HG03442 (cell line): Measurements from ENCODE around the gene RHOU.
"Not testable (repeated sequence)": the region's sequence is repeated elsewhere in the genome, so short reads cannot be mapped to it uniquely, and the experiment has no call there.

Experiments
- ATAC-seq: cut with Tn5 transposase; IDR thresholded peaks from one replicate; pipeline ENCODE4 v1.9.1; 2021; ENCODE audit warnings: mild to moderate bottlenecking, moderate library complexity; ENCODE audit not compliant: unreplicated experiment

RHOU gene

DNA sequence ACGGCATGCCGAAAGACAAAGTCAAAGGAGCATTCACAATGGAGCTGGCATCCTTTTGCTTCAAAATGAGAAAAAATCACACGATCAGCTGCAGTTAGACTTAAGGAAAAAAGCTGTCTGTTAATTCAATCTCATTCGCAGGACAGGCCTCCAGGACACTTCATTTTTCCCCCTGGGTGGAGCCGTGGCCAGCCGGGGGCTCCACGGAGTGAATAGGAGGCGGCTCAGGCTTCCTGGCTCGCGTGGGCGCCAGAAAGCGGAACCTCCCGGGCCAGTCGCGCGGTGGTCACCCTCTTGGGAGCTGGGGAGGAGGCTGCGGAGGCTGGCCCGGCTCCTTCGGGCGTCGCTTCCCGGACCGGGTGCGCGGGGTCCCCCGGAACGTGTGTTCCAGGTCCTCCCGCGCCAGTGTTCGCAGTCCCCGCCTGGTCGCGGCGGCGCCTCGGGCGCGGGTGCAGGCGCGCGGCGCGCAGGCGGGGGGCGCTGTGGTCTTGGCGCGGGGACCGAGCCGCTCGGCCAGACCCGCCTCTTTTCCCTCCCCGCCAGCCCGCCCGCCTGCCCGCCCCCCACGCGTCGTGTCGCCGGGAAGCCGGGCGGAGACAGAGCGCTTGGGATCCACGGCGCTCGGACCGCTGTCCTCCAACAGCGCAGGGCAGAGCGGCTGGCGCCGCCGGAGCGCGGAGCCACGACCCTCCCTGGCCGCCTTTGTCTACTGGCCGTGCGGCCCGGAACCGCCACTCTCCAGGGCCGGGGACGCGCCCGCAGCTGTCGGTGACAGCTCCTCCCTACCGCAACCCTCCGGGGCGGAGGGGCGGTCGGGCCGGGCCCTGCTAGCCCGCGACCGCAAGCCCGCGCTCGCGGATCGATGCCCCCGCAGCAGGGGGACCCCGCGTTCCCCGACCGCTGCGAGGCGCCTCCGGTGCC is at the start of gene RHOU:
Gene RHOU (plus strand): TSS at position 599 of the 921 bp plus-strand sequence. CDS start 264 bp downstream, at position 863.
- ATAC-seq = peak; percentile 42

DNA sequence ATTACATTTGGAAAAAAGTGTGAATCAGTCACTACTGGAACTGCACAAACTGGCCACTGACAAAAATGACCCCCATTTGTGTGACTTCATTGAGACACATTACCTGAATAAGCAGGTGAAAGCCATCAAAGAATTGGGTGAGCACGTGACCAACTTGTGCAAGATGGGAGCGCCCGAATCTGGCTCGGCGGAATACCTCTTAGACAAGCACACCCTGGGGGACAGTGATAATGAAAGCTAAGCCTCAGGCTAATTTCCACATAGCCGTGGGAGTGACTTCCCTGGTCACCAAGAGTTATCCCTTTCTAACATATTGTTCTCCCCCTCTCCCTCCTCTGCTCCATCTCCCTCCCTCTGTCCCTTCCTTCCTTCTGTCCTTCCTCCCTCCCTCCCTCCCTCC is 47.7 kb upstream of the RHOU start:
- no peak for ATAC-seq

DNA sequence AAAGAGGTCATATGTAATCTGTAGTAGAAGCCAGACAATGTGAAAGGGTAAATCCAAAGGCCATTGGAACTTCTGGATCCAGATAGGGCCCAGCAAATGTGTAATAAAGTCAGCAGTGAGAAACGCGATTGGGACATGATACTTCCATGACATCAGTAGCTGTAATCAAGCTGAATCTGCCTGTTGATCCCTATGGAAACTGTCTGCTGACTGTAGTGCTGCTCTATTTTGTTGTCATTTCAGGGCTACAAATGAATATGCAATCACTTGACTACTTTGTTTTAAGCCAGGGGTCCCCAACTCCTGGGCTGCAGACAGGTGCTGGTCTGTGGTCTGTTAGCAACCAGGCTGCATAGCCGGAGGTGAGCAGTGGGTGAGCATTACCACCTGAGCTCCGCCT is 46.0 kb upstream of the RHOU start:
- ATAC-seq = no peak

DNA sequence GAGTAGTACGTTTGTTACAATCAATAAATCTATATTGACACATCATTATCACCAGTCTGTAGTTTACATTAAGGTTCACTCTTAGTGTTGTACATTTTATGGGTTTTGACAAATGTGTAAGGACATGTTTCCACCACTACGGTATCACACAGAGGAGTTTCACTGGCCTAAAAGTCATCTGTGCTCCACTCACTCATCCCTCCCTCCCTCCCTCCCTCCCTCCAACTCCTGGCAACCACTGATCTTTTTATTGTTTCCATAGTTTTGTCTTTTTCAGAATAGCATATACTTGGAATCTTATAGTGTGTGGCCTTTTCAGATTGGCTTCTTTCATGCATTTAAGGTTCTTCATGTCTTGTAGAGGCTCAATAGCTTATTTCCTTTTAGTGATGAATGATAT is 44.1 kb upstream of the RHOU start:
- no peak for ATAC-seq

DNA sequence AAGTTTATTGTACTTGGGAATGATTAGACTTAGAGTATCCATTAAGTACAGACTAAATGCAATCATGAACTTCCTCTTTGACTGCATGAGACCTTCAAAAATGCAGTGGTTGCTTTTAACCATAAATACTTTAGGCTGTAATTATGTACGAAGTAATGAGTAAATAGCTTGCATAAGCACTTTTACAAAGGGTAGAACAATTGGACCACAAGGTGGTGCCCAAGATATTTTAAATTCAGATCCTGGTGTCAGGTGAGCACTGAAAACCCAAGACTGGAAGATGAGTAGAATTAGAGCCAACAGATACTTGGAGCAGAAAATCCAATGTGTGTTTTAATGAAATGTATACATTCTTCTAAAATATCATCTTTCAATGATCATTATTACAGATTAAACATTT is 43.4 kb upstream of the RHOU start:
- no peak for ATAC-seq

DNA sequence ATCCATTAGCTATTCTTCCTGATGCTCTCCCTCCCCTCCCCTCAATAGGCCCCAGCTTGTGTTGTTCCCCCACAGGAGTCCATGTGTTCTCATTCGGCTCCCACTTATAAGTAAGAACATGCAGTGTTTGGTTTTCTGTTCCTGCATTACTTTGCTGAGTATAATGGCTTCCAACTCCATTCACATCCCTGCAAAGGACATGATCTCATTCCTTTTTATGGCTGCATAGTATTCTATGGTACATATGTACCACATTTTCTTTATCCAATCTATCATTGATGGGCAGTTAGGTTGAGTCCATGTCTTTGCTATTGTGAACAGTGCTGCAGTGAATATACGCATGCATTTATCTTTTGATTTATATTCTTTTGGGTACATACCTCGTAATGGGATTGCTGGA is 40.8 kb upstream of the RHOU start:
- ATAC-seq = not testable (repeated sequence)

DNA sequence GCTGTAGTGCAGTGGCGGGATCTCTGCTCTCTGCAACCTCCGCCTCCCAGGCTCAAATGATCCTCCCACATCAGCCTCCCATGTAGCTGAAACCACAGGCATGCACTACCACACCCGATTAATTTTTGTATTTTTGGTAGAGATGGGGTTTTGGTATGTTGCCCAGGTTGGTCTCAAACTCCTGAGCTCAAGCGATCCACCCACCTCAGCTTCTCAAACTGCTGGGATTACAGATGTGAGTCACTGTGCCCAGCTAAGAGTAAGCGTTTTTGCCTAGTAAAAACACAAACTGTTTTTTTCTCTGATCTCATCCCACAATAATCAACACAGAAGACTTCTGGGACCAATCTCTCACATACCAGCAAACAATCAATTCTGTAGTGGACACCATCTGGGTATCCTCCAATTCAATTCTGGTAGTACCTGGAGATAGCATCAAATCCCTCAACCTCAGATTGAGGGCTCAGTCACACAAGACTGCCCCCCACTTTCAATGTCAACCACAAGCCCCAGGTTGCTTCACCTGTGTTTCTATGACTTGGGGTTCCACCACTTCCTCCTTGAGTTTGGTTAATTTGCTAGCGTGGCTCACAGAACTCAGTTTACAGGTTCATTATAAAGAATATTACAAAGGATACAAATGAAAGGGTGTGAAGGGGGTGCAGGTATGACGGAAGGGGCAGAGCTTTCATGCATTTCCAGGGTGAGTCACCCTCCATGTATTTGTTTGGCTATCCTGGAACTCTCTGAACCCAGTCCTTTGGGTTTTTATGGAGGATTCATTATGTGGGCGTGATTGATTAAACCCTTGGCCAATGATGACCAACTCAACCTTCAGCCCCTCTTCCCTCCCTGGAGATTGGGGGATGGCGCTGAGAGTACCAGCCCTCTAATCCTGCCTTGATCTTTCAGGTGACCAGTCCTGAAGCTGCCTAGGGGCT is 40.0 kb upstream of the RHOU start:
- ATAC-seq = no peak

DNA sequence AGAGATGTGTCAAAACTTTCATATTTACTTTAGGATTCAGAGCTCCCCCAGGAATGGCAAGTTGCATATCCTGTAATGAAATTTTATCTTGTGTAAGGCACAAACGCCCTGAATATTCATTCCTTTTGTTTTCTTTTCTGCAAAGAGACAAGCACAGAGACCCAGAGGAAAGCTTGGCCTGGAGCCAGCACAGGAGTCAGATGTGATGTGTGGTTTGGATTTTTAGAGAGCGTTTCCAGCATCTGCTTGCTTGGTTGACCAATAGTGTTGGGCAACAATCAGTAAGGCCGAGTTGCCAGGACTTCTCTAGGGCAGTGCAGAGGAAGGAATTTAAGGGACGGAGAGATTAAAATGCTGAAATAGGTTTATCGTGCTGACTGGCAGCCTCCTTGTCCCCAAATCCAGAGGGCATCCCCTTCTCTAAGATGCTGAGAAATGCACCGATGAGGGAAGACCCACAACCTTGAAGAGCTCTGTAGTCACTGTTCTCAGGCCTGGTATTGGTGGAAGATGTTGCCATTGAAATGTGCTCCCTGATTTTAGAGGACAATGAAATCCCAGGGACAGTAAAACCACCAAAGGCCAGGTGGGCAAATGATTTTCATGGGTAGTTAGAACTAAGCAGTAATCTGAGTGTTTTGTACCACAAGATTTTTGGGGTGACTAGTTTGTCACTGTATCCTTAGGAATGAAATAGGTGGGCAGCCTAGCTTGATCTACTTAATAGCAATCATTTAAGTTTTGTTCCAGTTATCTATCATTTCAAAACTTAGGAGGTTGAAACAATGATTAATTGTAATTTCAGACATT is 37.9 kb upstream of the RHOU start:
- no peak for ATAC-seq

DNA sequence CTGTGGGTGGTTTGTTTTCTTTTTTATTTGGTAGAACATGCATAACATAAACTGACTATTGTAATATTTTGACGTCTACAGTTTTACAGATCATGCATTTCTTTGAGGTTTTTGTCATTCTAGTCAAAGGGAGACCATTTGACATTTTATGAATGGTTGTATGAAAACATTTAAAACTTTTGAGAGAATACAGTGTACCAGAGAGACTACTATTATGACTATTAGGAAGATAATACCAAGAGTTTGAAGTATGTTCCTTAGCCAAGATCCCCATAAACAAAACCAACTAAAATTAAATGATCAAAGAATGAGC is 37.3 kb upstream of the RHOU start:
- no peak for ATAC-seq

DNA sequence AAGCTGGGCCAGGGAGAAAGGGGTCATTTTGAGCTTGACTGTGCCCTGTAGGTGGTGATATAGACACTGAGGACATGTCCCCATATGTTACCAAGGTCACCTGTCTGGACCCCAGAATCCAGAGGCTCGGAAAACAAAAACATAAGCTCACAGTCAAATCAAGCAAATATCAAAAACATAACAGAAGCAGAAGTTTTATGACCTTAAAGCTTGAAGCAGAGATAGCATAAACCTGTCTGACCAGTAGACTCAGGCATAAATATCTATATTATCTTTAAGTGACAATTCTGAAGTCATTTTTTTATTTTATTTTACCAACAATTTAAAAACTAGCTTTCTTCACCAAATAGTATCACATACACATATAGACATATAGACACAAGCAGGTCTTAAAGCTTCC is 32.8 kb upstream of the RHOU start:
- ATAC-seq = no peak

DNA sequence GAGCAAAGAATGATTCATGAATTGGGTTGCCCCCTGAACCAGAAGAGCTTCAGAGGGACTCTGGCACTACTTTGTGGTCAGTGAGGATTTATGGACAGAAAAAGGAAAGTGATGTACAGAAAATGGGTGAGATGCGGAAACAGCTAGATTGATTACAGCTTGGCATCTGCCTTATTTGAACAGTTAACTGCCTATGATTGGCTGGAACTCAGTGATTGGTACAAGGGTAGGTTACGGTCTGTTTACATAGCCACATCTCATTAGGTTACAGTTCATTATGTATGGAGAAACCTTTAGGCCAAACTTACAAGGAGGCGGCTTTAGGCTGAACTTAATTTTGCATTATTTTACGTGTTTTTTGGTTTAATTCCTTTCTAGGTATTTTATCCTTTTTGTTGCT is 29.0 kb upstream of the RHOU start:
- no peak for ATAC-seq

DNA sequence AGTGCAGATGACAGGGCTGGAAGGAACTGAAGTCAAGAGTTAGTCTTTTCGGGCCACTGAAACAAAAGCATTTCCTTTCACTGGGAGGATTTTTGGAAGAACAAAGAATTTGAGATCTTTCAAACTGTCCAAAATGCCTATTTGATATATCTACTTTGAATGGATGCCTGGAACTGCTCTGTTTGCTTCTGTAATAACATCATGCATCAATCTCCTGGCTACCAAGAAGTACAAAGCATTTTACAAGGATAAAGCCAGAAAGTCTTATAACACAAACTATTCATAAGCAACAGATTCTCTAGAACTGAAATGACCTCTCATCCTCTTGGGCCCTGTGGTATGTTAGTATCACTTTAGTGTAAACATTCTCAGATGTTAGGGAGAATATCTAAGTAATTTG is 18.2 kb upstream of the RHOU start:
- no peak for ATAC-seq

DNA sequence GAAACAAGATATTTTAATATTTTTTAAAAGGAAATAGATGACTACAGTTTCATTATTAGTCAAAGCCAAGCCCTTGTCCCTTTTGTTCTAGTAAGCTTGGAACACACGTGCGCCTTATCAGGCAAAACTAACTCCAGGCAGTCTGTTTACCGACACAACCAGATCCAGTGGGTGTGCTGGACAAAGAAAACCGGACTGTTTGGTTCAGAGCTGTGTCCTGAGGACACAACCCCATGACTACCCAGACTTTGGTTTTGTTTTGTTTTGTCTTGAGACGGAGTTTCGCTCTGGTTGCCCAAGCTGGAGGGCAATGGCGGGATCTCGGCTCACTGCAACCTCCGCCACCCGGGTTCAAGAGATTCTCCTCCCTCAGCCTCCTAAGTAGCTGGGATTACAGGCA is 13.9 kb upstream of the RHOU start:
- ATAC-seq = no peak

DNA sequence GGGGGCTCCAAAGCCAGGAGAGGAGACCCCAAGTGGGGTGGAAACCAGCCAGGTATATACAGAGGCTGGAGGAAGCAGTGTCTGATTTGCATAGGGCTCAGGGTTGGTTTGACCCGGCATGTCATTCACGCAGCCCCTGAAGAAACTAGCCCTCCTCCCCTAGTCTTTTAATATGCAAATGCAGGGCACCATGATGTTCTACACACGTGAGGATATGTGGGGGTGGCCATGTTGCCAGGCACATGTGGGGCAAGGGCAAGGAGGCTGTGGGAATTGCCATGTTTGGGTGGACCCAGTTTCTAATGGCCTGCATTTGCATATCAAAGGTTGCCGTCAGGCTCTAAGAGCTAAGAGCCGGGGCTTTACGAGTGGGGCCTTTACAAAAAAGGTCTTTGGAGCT is 12.0 kb upstream of the RHOU start:
- ATAC-seq = no peak

DNA sequence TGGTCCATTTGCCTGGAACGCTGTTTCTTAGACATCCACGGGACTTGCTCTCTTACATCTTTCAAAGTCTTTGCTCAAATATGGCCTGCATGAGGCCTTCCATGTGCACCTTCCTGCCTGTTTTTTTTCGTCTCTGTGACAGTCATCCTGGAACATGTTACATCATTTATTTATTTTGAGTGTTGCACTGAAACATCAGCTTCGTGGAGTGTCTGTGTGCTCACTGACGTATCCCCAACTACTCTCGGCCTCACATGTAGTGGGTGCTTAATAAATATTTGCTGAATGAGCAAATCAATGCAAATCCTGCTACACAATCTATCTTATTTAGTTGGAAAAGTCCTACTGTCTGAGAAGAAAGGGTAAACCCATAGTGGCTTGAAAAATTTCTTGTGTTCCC is 11.4 kb upstream of the RHOU start:
- ATAC-seq = no peak

DNA sequence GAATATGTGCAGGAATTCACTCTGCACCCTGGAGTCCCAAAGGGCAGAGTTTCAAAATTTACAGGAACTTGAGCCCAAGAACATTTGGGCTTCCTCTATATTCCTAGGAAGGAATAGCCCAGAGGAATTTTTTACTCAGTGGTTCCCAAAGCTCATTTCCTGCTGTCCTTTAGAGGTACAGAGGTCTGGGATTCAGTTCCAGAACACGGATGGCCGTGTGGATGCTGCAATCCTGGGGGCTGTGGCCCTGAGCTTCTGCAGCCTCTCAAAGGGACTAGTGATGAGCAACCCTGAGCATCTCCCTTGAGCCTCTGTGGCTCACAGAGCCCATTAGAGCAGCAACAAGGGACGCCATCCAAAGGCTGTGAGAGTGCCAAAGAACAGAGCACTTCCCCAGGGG is 10.1 kb upstream of the RHOU start:
- no peak for ATAC-seq

DNA sequence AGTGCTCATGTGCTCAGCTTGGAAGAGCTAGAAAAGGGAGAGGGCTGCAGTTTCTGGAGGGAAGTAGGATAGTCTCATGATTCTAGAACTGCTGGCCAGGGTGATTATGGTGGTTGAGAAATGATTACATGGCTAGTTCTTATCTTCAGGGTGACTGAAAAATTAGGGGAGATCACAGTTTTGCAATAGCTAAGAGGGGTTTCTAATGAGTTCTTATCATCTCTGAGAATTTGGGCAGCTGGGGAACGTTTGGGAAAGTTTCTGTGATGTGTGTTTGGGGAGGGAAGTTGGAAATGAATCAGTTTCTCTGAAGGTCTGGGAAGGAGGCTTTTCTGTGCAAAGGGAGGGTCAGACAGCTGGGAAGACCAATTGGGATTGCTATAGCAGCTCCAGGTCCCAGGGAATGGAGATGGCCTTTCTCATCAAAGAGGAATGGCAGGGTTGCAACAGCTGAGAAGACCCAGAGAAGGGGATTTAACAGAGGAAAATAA is 7.6 kb upstream of the RHOU start:
- ATAC-seq = no peak

DNA sequence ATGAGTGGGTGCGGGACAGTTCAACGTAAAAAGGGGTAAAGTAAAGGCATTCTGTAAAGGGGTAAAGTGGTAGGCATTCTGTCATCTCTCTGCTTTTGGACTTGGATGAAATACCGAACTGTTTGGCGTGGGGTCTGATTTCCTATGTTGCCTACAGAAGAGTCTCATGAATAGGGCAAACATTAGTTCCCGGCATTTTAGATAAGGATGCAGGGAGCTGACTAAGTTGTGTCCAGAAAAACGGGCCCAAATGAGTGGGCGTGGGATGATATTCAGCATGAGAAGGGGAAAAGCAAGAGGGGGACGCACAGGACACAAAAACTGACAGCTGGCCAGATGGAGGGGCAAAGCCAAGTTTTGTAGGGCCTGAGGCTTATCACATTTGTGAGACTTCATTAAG is 2.9 kb upstream of the RHOU start:
- ATAC-seq = no peak

DNA sequence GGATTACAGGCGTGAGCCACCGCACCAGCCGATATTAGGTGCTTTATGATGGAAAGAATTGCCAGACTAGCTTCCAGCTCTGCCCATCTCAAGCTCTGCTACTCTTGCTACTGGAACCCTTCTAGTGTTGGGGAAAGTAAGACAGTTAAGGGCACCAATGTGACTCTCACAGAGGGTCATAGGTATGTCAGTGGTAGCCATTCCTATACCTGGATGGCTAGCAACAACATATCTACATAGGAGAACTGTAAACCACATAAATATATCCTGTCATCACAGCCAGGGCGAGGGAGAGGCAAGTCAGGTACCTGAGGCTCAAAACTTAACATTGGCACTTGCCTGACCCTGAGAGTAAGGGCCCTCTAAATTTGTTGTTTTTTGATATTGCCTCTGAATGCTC is 1.7 kb upstream of the RHOU start:
- no peak for ATAC-seq

DNA sequence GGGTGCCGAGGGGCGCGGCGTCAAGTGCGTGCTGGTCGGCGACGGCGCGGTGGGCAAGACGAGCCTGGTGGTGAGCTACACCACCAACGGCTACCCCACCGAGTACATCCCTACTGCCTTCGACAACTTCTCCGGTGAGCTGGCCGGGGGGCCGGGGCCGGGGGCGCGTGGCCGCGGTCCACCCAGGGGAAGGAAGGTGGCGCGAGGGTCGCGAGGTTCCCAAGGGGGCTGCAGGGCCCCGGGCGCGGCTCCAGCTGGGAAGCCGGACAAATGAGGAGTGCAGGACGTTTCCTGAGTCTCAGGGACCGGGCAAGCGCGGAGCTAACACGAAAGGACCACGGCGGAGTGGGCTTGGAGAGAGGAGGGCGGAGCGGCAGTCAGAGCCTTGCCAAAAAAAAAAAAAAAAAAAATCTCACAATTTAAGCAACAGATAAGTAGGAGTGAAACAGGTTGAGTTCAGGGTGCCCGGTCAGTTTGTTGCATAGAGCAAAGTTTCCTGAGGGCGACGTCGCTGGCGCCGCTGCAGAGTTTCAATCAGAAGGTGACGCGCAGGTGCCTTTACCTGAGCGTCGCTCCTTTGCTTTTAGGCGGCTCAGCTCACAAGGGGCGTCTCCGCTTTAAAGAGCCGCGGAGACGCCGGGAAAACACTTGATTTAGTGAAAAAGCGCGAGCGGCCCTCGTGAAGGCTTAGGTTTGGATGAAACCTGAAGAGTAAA is 750 bp downstream of the RHOU start:
- no peak for ATAC-seq
